HG02642 (cell line): Measurements from ENCODE around the gene TNFSF15.

Experiments used
- ATAC-seq: cut with Tn5 transposase; IDR thresholded peaks from one replicate; pipeline ENCODE4 v1.9.1; 2021; ENCODE audit warnings: mild to moderate bottlenecking; ENCODE audit not compliant: unreplicated experiment, poor library complexity

TNFSF15 gene

DNA sequence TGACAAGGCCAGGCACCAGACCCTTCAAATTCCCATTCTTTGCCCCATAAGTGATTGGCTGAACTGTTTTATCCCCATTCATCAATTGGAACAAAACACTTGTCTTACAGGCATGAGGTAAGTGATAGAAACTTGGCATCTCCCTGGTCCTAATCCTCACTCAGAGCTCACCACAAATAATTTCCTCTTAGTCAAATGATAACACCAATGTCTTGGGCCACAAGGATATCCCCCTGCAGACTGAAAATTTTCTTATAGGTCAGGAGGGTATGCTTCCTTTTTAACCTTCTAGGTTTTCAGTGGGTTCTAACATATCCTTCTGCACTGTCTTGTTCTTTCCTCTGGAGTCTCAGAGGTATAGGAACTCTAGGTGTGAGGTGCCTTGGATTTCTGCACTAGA is 14.5 kb downstream of the TNFSF15 start:
- no peak for ATAC-seq

GRCh38 chr9:114790521-114790920 is 15.3 kb downstream of the TNFSF15 start:
- ATAC-seq = no peak

GRCh38 chr9:114789006-114789405 is 16.8 kb downstream of the TNFSF15 start:
- ATAC-seq = no peak

GRCh38 chr9:114787781-114788498 is 17.9 kb downstream of the TNFSF15 start:
- ATAC-seq = no peak

GRCh38 chr9:114787214-114787613 is 18.6 kb downstream of the TNFSF15 start:
- no peak for ATAC-seq

GRCh38 chr9:114785866-114786650 is 19.8 kb downstream of the TNFSF15 start:
- ATAC-seq = no peak

DNA sequence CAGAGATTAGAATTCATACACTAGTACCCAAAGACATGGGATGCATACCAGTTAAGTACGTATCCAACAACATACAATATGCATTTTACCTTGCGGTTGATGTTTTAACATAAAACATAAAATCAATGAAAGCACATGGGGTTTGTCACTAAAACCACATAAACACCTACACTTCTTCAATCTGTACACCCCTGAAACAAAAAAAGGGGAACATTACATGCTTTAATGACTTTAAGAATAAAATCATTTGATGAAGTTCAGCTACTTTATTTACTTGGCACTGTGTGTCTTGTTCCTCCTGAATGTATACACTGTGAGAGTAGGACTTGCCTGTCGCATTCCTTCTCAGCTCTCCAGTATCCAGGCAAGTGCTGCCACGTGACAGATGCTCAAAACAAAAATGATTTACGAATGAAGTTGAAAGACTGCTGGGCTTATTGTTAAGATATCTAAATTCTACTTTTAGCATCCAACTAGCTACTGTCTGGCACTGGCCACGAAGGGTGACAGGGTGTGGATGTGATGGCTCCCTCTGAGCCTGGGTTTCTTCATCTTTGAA is 21.0 kb downstream of the TNFSF15 start:
- no peak for ATAC-seq

GRCh38 chr9:114782586-114782985 is 23.3 kb downstream of the TNFSF15 start:
- ATAC-seq = no peak

DNA sequence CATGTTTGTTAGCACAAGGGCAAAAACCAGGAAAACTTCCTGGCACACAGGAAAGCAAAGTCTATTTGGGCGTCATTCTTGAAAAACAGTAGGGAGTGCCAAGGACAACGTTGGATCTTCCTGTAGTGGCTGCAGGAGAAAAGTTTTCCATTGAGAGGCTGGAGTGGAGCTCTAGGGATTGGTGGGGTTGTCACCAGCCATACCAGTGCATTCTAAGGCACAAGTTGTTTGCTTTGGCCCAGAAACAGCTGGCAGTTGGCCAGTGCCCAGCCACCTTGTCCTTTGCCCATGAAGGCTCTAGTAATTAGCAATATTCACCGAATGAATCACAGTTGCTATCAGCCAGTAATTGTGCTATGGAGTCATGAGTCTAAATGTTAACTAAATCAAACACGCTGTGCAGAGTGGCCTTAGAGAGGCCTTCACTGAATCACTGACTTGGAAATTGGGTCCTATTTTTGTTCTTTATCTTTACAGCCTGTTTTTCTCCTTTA is 26.4 kb downstream of the TNFSF15 start:
- ATAC-seq = no peak

- ATAC-seq = no peak
Measured at GRCh38 chr9:114777821-114778609, 27.8 kb downstream of the TNFSF15 start.

DNA sequence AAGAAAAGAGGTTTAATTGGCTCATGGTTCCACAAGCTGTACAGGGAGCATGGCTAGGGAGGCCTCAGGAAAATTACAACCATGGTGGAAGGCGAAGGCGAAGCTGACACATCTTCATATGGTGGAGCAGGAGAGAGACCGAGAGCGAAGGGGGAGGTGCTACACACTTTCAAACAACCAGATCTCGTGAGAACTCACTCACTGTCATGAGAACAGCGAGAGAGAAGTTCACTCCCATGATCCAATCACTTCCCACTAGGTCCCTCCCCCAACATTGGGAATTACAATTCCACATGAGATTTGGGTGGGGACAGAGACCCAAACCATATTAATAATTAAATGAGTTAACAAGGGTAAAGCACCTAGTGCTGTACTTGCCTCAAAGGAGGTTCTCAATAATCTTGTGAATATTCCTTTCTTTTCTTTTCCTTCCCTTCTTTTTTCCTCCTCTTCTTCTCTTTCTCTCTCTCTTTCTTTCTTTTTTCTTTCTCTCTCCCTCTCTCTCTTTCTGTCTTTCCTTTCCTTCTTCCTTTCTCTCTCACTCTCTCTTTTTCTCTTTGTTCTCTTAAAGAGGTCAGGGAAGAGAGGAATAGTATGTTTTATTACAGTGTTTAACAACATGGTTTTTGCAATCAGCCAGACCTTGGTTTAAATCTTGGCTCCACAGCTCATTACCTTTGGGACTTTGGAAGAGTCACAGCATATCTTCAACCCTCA is 29.0 kb downstream of the TNFSF15 start:
- ATAC-seq = no peak

DNA sequence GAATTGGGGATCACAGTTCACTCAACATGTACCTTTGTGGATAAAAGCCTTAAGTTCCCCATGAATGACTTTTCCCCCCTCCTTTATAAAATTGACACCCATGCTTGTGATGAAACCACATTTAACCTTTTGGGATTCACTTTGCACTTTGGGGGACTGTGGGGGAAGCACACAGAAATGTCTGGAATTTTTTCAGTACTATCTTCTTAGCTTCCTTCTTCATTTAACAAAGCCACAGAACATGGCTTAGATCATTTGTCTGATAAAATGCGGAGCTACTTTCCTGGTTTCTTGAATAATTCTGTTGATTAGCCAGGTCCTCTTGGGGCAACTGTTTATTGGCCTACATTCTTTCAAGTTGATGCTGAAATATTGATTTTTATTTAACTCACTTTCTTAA is 29.9 kb downstream of the TNFSF15 start:
- no peak for ATAC-seq

GRCh38 chr9:114775121-114775520 is 30.7 kb downstream of the TNFSF15 start:
- no peak for ATAC-seq

- no peak for ATAC-seq
Measured at GRCh38 chr9:114774524-114774923, 31.3 kb downstream of the TNFSF15 start.

- no peak for ATAC-seq
Measured at GRCh38 chr9:114771889-114772288, 34.0 kb downstream of the TNFSF15 start.

DNA sequence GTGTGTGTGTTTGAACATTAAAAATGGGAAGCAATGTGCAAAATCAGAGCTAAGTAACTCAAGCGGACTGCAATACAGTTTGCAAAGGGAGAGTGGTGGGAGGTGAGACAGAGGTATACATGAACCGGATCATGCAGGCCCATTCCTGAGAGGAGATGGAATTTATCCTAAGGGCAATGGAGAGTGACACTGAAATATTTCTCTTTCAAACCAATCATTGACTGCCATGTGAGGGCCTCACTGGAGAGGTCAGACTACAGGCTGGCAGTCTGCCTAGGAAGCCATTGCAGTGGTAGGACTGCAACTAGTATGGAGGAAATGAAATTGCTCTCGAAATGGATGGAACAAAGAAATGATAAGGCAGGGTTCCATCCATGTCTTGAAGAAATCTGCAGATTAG is 34.8 kb downstream of the TNFSF15 start:
- ATAC-seq = no peak

DNA sequence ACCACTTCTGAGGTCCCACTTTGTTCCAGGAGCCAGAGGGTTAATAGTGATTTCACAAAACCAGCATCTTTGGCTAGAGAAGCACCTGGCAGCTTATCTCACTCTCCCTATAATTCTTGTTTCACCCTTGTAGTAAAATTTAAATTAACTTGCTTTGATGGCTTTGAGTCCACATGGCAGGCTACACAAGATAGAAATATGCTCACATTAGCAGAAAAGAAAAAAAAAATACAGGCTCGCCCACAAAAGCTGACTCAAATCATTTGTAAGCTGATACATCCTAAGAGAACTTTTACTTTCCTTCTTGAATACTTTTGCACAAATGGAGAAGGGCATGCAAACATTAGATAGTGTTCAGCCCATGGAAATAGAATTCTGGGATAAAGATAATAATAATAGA is 36.2 kb downstream of the TNFSF15 start:
- ATAC-seq = no peak

- no peak for ATAC-seq
Measured at GRCh38 chr9:114763220-114763619, 42.6 kb downstream of the TNFSF15 start.

DNA sequence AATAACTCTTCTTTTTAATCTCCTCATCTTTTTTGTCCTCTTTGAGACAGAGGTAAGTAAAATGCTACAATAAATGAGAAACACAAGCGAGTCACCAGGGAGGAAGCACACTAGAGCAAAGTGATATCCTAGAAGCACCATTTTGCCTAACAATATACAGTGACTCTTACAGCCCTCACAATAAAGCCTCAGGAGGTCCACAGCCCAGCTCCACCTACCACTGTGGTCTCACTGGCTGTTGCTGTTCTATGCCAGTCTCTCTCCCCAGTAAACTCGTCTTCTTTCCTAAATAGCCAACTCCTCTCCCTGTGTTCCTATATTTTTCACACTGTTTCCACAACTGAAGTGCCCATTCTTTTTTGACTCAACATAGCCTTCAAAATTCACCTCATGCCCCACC is 44.3 kb downstream of the TNFSF15 start:
- no peak for ATAC-seq
